Measurements from ENCODE around the gene ASXL1.
"Not testable (repeated sequence)": the region's sequence is repeated elsewhere in the genome, so short reads cannot be mapped to it uniquely, and the experiment has no call there.

ASXL1 gene

DNA sequence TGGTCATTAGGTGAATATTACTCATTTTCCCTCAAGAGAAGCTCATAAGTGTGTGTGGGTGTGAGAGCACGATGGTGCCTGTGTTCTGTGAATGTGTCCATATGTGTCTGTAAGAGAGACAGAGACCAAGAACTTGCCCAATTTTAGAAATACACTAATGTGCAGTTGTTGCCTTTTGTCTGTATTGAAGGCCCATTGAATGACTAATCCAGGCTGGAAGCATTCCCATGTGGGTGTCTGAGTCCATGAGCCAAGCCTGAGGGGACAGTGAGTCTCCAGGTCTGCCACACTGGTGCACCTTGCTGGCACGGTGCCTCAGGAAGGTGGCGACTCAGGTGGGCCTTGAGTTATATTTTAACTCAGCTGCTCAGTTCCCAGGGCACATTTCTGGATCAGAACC, 25.5 kb upstream of the ASXL1 start:
- H3K9me3 ChIP-seq (ENCODE audit: low read depth, low read length): no peaks in the 10 kb centered on the region
- H3K4me3 ChIP-seq: no peak overlapping the region
- no peak overlapping the region for H3K9ac ChIP-seq (ENCODE audit: insufficient read length)
- no peak overlapping the region for H3K27ac ChIP-seq
- no peak for DNase-seq (ENCODE audit: low read depth, low spot score)
- H3K36me3 ChIP-seq (ENCODE audit: insufficient read depth, low read length): peaks cover 10% of the 10 kb centered on the region; the same call in 1 of the 2 replicates
- TF ChIP-seq POLR2AphosphoS5 (IDR thresholded peaks at IDR 0.05; ENCODE audit: borderline replicate concordance, low read depth, low read length) (no peak), EZH2 (IDR thresholded peaks at IDR 0.05) (no peak), FOXP2 (optimal IDR thresholded peaks at IDR 0.05; ENCODE audit: control extremely low read depth, extremely low read length, insufficient read depth) (no peak)

DNA sequence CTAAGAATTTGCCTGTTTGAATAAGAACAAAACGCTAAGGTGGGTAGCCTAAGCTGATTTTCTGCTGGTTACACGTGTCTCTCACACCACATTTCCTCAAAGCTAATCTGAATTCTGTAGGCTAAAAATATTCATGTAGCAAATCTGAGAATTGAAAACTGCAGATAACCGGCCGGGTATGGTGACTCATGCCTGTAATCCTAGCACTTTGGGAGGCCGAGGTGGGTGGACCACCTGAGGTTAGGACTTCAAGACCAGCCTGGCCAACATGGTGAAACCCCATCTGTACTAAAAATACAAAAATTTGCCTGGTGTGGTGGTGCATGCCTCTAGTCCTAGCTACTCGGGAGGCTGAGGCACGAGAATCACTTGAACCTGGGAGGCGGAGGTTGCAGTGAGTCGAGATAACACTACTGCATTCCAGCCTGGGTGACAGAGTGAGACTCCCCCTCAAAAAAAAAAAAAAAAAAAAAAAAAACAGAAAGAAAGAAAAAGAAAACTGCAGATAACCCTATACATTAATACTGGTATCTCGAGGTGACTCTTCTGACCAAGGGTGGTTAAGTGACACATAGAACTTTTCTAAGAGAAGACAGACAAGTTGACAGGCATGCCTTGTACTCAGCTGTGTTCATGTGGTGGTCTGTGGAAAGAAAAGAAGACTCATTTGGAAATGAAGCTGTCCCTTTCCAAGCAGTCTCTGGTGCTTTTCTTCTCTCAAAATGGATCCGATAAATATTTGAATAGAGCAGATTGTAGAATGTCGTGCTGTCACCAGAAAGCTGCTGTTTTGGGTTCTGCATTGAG, 24.7 kb upstream of the ASXL1 start:
- no peak overlapping the region for H3K27ac ChIP-seq
- no peak for TF ChIP-seq EZH2 (IDR thresholded peaks at IDR 0.05)
- TF ChIP-seq POLR2AphosphoS5 (IDR thresholded peaks at IDR 0.05; ENCODE audit: borderline replicate concordance, low read depth, low read length): no peak
- no peak for TF ChIP-seq FOXP2 (optimal IDR thresholded peaks at IDR 0.05; ENCODE audit: control extremely low read depth, extremely low read length, insufficient read depth)
- no peak for DNase-seq (ENCODE audit: low read depth, low spot score)
- H3K9ac ChIP-seq (ENCODE audit: insufficient read length): no peak overlapping the region
- peaks cover 10% of the 10 kb centered on the region; the same call in 1 of the 2 replicates for H3K36me3 ChIP-seq (ENCODE audit: insufficient read depth, low read length)
- no peak overlapping the region for H3K4me3 ChIP-seq
- H3K9me3 ChIP-seq (ENCODE audit: low read depth, low read length): no peaks in the 10 kb centered on the region

DNA sequence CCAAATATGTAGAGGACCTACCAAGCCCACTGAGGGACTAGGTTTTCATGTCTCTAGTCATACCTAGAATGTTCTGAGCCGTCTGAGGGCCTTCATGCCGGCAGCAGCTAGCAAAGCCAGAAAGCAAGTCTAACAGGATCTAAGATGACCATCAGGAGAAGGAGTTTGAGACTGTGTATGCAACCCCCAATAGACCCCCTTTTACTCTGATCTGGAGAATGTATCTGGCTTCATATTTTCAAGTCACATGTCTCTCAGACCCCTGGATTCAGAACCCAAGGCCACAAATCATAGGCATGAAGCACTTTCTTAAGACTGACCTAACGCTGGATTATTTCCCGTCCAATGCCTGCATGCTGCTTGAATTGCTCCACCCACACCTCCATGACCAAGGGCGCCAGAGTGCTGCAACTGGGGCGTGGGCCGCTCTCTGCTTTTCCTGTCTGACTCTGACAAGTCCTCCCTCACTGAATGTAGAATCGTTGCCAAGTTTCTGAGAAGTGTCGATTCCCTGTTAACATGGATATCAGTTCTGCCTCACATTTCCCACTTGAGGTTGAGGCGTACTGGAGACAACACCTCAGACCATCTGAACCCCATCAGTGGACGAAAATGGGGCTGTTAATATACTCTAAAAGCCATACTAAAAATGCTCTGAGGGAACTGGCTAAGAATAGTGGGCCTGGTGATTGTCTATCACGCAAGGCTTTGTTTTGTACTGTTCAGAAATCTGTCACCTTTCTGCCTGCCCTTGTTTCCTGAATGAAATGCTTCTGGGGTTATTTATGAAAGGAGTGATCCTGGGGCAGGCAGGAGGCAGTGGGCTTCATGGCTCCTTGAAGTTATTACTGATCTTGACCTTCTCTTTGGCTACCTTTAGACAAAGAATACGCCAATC, 23.9 kb upstream of the ASXL1 start:
- TF ChIP-seq EZH2 (IDR thresholded peaks at IDR 0.05): no peak
- no peak for TF ChIP-seq POLR2AphosphoS5 (IDR thresholded peaks at IDR 0.05; ENCODE audit: borderline replicate concordance, low read depth, low read length)
- no peak for TF ChIP-seq FOXP2 (optimal IDR thresholded peaks at IDR 0.05; ENCODE audit: control extremely low read depth, extremely low read length, insufficient read depth)
- no peaks in the 10 kb centered on the region for H3K9me3 ChIP-seq (ENCODE audit: low read depth, low read length)
- H3K36me3 ChIP-seq (ENCODE audit: insufficient read depth, low read length): peaks cover 10% of the 10 kb centered on the region; the same call in 1 of the 2 replicates
- H3K9ac ChIP-seq (ENCODE audit: insufficient read length): no peak overlapping the region
- H3K4me3 ChIP-seq: no peak overlapping the region
- no peak overlapping the region for H3K27ac ChIP-seq
- no peak for DNase-seq (ENCODE audit: low read depth, low spot score)

DNA sequence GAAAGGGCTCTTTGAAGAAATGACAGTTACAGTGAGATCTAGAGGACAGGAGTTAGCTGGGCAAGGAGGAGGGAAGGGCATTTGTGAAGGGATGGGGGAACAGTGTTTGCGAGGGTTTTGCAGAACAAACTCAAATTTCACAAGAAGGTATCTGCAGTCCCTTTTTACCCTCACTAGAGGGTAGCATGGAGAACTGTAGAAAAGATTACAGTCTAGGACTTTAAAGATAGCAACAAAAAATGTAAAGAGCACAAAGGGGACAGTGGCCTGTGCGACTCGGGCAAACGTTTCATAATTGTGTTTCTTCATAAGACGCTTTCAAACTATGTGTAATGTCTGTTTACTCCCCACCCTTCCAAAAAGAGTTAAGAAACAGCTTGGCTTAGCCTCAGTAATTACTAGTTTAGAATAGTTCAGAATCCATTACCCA, 21.2 kb upstream of the ASXL1 start:
- Histone ChIP-seq H3K9me3 (ENCODE audit: low read depth, low read length) (no peaks in the 10 kb centered on the region), H3K4me3 (no peak overlapping the region), H3K27ac (no peak overlapping the region), H3K36me3 (ENCODE audit: insufficient read depth, low read length) (no peaks in the 10 kb centered on the region; the same call in 1 of the 2 replicates), H3K9ac (ENCODE audit: insufficient read length) (no peak overlapping the region)
- no peak for DNase-seq (ENCODE audit: low read depth, low spot score)
- TF ChIP-seq FOXP2 (optimal IDR thresholded peaks at IDR 0.05; ENCODE audit: control extremely low read depth, extremely low read length, insufficient read depth): no peak
- TF ChIP-seq POLR2AphosphoS5 (IDR thresholded peaks at IDR 0.05; ENCODE audit: borderline replicate concordance, low read depth, low read length): no peak
- no peak for TF ChIP-seq EZH2 (IDR thresholded peaks at IDR 0.05)

DNA sequence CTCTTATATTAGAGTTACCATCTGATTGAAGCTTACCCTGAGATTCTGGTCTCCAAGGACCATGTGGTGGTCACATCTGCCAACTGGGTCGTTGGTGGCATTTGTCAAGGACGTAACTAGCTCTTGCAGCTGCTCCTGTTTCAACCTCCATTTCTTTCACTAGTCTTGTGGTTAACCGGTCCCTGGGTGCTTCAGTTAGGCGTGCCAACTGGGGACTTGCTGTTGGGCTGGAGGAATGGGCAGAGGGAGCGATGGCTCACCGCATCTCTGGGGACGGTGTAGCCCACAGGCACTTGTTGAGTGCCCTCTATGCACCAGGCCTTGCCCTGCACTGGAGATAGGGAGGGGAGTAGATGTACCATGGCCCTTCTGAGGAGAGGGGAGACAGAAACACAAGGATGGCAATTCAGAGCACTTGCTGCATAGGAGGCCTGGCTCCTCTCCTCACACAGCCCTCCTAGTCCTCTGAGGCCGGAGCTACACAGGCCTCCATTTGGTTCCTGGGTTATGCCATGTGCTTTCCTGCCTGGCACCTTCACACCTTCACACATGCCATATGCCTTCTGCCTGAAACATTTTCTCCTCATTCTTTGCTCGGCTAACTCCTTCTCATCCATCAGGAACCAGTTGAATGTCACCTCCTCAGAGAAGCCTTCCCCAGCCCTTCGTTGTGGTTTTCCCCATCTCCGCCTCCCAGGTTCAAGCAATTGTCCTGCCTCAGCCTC, 20.0 kb upstream of the ASXL1 start:
- TF ChIP-seq EZH2 (IDR thresholded peaks at IDR 0.05): no peak
- no peak for TF ChIP-seq POLR2AphosphoS5 (IDR thresholded peaks at IDR 0.05; ENCODE audit: borderline replicate concordance, low read depth, low read length)
- no peak for TF ChIP-seq FOXP2 (optimal IDR thresholded peaks at IDR 0.05; ENCODE audit: control extremely low read depth, extremely low read length, insufficient read depth)
- H3K4me3 ChIP-seq: no peak overlapping the region
- no peak overlapping the region for H3K9ac ChIP-seq (ENCODE audit: insufficient read length)
- H3K27ac ChIP-seq: no peak overlapping the region
- DNase-seq (ENCODE audit: low read depth, low spot score): no peak
- H3K9me3 ChIP-seq (ENCODE audit: low read depth, low read length): no peaks in the 10 kb centered on the region
- H3K36me3 ChIP-seq (ENCODE audit: insufficient read depth, low read length): no peaks in the 10 kb centered on the region

DNA sequence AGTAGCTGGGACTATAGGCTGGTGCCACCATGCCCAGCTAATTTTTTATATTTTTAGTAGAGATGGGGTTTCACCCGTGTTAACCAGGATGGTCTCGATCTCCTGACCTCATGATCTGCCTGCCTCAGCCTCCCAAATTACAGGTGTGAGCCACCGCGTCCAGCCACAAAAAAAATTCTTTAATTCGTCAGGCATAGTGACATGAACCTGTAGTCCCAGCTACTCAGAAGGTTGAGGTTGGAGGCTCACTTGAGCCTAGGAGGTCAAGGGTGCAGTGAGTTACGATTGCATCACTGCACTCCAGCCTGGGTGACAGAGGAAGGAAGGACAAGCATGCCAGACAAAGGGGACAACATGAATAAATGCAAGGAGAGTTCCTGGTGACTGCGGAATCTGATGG, 19.5 kb upstream of the ASXL1 start:
- H3K9ac ChIP-seq (ENCODE audit: insufficient read length): no peak overlapping the region
- no peak for DNase-seq (ENCODE audit: low read depth, low spot score)
- no peak overlapping the region for H3K27ac ChIP-seq
- H3K36me3 ChIP-seq (ENCODE audit: insufficient read depth, low read length): no peaks in the 10 kb centered on the region
- H3K4me3 ChIP-seq: no peak overlapping the region
- H3K9me3 ChIP-seq (ENCODE audit: low read depth, low read length): no peaks in the 10 kb centered on the region
- TF ChIP-seq EZH2 (IDR thresholded peaks at IDR 0.05): no peak
- no peak for TF ChIP-seq FOXP2 (optimal IDR thresholded peaks at IDR 0.05; ENCODE audit: control extremely low read depth, extremely low read length, insufficient read depth)
- no peak for TF ChIP-seq POLR2AphosphoS5 (IDR thresholded peaks at IDR 0.05; ENCODE audit: borderline replicate concordance, low read depth, low read length)

DNA sequence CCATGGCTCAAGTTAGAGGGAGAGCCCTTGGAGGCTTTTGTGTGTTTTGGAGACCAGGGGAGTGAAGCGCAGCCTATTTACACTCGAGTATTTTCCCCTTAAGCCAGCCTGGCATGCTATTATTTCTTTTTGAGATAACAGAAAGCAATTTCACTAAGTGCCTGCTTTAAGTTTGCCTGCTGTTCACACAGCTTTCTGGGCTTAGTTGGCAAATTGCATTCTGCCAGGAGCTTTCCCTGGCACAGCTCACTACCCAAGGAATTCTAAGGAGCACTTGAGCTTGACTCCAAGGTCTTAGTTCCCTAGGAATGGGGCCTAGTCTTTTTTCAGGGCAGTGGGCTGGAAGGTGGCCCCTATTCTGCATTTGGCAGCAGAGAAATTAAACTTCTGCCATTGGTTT, 19.0 kb upstream of the ASXL1 start:
- H3K36me3 ChIP-seq (ENCODE audit: insufficient read depth, low read length): no peaks in the 10 kb centered on the region
- no peak overlapping the region for H3K9ac ChIP-seq (ENCODE audit: insufficient read length)
- DNase-seq (ENCODE audit: low read depth, low spot score): no peak
- TF ChIP-seq EZH2 (IDR thresholded peaks at IDR 0.05): no peak
- TF ChIP-seq FOXP2 (optimal IDR thresholded peaks at IDR 0.05; ENCODE audit: control extremely low read depth, extremely low read length, insufficient read depth): no peak
- TF ChIP-seq POLR2AphosphoS5 (IDR thresholded peaks at IDR 0.05; ENCODE audit: borderline replicate concordance, low read depth, low read length): no peak
- H3K9me3 ChIP-seq (ENCODE audit: low read depth, low read length): no peaks in the 10 kb centered on the region
- no peak overlapping the region for H3K4me3 ChIP-seq
- no peak overlapping the region for H3K27ac ChIP-seq

DNA sequence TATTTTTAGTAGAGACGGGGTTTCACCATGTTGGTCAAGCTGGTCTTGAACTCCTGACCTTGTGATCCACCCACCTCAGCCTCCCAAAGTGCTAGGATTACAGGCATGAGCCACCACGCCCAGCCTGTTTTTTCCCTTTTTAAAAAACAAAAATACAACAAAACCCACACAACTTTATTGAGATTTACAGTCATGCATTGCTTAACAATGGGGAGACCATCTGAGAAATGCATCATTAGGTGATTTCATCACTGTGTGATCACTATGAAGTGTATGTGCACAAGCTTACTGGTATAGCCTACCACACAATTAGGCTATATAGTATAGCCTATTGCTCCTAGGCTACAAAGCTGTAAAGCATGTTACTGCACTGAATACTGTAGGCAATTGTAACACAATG, 17.1 kb upstream of the ASXL1 start:
- H3K4me3 ChIP-seq; H3K36me3 ChIP-seq (ENCODE audit: insufficient read depth, low read length); H3K27ac ChIP-seq; H3K9ac ChIP-seq (ENCODE audit: insufficient read length); H3K9me3 ChIP-seq (ENCODE audit: low read depth, low read length); DNase-seq (ENCODE audit: low read depth, low spot score): not testable (repeated sequence)
